Stimulated activated CD4-positive, alpha-beta T cell treated with anti-CD3 and anti-CD28 coated beads, Interleukin-12 subunit alpha, Interleukin-12 subunit beta, amount 100 ng/mL, for 48 hours (primary cell): ENCODE results near the gene ZHX3.

ENCODE experiments used
- DNase-seq, 3 donors: peaks; one replicate each; pipeline ENCODE4 v3.0.0-alpha.2; 2020; ENCODE audit warnings: low read depth in 2 of 3, low spot score in 1 of 3

The ZHX3 gene, protein sequence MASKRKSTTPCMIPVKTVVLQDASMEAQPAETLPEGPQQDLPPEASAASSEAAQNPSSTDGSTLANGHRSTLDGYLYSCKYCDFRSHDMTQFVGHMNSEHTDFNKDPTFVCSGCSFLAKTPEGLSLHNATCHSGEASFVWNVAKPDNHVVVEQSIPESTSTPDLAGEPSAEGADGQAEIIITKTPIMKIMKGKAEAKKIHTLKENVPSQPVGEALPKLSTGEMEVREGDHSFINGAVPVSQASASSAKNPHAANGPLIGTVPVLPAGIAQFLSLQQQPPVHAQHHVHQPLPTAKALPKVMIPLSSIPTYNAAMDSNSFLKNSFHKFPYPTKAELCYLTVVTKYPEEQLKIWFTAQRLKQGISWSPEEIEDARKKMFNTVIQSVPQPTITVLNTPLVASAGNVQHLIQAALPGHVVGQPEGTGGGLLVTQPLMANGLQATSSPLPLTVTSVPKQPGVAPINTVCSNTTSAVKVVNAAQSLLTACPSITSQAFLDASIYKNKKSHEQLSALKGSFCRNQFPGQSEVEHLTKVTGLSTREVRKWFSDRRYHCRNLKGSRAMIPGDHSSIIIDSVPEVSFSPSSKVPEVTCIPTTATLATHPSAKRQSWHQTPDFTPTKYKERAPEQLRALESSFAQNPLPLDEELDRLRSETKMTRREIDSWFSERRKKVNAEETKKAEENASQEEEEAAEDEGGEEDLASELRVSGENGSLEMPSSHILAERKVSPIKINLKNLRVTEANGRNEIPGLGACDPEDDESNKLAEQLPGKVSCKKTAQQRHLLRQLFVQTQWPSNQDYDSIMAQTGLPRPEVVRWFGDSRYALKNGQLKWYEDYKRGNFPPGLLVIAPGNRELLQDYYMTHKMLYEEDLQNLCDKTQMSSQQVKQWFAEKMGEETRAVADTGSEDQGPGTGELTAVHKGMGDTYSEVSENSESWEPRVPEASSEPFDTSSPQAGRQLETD

DNA sequence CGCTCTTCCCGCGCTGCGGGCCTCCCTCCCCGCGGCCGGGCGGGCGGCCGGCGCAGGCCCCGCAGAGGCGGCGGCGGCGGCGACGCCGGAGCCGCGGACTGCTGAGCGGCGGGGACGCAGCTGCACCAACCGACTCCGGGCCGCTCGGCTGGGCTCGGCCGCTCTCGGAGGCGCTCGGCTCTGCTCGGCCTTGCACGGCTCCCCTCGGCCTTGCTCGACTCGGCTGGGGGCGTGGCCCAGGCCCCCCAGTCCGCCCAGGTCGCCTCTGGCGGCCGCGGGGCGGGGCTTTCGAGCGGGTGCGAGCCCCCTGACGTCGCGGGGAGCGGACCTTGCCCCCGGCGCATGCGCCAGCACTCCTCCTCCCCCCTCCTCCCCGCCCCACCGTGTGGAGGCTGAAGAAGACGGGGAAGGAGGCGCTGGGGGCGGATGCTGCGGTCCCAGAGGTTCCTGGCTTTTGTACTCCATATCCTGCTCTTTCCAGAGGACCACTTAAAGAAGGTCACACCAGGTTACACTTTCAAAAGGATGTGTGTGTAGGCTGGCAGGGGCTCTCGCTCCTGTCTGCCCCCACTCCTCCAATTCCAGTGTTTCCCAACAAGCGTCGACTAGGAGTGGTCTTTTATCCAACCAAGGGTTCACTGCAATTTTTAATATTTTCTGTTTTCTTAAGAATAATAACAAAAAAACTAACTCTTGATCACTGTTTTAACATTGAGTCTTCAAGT is at the start of gene ZHX3:
TSS of gene ZHX3 (minus strand) at position 186 of the 725 bp plus-strand sequence. CDS start 112,815 bp downstream, outside the sequence.
- peak; percentile 90 to 96 (median 93) for DNase-seq

- DNase-seq: no peak
These were observed 49.8 kb upstream of the ZHX3 start for GRCh38 chr20:41367393-41367695.

- no peak for DNase-seq
These were observed 49.2 kb upstream of the ZHX3 start, which contains the start of gene EMILIN3 for GRCh38 chr20:41366546-41367392. EMILIN3 (minus strand) TSS chr20:41366818; CDS start chr20:41366634, 184 bp downstream.

GRCh38 chr20:41365777-41366545 is 48.4 kb upstream of the ZHX3 start:
- DNase-seq: no peak

DNA sequence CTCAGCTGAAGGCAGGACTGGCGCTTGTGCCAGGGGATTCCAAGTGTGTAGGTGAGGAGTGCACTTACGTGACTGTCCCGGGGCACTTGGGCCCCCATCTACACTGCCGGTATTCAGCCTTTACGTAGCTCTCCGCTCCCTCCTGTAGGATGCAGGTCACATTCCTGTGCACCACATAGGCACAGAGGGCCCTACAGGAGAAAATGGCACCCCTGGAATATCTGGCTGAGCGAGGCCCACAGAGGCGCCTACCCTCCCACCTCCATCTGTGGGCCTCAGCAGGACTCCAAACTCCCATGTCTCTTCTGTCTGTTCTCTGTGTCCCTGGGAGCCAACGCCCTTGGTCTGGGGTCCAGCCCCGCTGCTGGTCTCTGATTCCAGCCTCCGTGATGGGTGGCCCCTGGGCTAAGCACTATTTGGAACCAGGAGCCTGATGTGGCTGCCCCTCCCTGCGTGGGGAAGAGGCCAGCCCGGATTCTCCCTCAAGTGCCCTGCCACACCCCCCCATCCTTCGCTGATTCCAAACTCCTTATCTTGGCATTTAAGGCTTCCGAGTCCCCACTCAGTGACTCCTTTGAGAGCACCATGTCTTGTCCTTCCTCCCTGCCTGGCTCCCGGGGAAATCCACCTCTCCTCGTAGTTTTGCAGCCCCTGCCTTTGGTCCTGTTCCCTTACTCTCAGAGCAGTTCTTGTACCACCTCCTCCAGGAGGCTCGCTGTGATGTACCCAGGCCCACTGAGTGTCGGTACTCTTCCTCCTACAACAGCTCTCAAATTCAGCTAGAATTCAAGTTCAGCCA is 47.6 kb upstream of the ZHX3 start:
- DNase-seq: no peak

DNA sequence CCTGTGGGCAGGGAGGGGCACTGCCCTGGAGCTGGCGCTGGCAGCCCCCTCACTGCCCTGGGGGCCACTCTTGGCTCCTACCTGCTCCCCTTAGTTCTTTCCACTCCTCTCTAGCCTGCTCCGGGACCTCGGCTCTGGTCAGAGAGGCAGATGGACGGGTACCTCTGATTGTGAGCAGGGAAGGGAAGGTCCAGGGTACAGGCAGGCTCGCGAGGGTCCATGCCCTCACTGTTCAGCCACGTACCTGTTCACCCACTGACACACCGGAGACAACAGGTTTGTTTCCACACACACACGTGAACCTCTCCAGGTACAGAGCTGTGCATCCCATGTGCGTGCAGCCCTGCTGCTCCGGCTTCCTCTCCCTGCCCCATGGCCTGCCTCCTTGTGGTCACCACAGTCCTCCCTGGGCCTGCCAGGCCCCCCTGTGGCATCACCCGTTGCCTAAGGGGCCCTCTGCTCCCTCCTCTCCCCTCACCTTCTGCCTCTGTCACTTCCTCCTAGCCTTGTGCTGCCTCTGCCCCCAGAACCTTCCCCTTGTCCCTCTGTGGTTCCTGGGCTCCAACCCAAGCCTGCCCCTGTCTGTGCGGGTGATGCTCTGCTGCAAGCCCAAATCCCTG is 46.8 kb upstream of the ZHX3 start:
- DNase-seq: no peak

DNA sequence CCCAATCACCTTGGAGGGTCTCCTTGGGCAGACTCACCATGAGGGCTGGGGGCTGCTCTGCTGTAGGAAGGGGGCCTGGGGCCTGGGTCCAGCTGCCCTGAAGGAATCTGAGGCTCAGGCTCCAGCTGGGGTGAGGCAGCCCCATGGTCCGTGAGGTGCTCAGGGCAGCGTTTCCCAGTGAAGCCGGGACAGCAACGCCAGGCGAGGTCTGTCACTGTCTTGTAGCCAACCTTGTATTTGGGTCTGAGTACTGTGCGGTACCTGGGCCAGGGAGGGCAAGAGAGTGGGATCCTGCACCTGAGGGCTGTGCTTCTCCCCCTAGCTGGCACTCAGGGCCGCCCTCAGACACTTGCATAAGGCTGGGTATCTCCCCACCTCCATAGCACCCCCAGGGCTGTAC is 46.1 kb upstream of the ZHX3 start:
- DNase-seq: no peak

- no peak for DNase-seq
These were observed 45.2 kb upstream of the ZHX3 start for GRCh38 chr20:41362748-41363140.

GRCh38 chr20:41361757-41362747 is 44.5 kb upstream of the ZHX3 start:
- DNase-seq: no peak

DNA sequence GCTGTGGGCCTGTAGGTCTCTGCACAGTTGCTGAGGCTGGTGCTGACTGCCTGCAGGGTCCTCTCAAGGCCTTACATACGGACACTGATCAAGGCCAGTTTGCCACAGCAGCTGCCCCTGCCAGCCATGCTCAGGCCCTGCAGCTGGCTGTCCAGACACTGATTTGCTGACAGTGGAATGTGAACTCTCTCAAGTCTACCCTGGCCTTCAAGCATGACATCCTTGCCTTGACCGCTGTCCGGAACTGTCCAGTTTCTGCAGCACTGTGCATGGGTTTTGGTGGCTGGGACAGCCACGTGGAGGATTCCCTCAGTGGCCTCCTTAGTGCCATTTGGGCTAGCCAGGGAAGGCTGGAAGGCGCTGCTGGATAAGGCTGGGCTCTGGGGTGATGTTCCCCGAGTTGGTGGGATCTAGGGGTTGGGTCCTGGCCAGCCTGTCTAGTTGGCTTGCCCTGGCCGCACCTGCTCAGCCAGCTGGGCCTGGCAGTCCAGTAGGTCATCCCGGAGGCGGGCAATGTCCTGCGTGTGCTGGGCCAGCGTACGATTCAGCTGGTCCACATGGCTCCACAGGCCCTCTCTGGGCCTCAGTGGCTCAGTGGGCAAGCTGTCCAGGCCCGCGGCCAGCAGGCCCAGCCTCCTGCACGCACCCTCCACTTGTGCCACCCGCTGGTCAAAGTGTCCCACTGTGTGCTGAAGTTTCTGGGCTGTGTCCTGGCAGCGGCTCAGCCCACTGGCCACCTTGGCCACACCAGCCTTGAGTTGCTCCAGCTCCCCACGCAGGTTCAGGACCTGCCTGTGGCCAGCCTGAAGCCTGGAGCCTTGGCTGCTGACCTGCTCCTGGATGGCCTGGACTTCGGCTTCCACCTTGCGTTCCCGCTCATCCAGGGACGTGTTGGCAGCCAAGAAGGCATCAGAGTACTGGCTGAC is 43.6 kb upstream of the ZHX3 start:
- DNase-seq: no peak

DNA sequence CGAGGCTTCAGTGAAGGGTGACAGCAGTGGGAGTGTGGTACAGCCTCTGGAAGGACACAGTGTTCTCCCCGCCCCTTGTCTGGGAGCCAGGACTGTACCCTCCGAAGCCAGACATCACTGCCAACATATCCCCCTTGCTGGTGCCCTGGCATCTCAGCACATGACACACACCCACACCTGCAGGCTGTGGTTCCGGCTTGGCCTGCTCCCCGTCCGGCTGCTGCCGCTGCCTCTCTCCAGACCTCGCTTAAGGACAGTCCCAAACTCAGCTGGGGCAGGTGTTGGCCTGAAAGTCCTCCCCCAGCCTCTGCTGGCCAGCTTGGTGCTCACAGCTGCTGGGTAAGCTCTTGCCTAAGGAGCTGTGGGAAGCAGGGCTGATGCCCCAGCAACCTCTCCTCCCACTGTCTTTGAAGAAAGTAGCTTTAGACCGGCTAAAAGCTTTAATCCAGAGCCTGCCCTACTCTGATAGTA is 42.0 kb upstream of the ZHX3 start:
- DNase-seq: no peak

DNA sequence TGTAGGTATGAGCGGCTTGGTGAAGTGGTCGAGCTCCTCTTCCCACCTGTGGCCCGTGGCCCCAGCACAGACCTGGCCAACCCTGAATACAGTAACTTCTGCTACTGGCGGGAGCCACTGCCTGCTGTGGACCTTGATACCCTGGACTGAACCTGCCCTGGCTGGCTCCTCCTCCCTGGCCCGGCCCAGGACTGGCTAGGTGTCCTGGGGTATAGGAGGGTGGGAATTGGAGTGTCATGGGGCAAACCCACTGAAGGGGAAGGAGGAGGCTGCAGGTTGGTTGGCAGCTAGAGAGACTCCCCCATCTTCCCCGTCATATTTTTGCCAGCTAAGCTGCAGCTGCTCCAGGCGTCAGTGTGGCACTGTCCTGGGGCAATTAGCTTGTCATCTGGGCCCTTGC is 41.2 kb upstream of the ZHX3 start:
- DNase-seq: no peak

- DNase-seq: no peak
These were observed 40.7 kb upstream of the ZHX3 start for GRCh38 chr20:41358230-41358629.

DNA sequence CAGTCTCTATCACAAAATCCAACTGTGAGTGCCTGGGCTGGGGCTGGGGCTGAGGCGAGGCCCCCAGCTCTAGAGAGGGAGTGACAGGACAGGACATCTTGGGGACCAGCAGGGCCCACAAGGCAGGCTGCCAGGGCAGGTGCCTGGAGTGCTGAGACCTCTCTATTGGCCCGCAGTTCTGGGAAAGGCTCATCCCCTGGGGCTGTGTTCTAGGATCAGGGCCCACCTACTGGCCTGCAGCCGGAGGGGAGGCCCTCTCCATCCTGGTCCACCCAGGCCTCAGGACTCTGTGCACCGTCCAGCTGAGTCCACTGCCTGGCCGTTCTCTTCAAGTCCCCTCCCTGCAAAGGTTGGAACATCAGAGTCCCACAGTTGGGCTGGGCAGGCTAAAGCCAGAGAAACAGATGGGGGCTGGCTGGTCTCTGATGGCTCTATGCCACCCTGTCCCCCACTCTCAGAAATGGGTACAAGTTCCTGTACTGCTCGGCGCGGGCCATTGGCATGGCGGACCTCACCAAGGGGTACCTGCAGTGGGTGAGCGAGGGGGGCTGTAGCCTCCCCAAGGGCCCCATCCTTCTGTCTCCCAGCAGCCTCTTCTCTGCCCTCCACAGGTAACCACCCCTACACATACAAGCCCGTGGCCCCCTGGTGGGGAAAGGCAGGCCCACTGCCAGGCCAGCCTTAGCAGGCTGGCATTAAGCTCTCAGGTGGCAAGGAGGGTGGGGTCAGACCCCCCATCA is 40.1 kb upstream of the ZHX3 start:
- DNase-seq: no peak

- no peak for DNase-seq
These were observed 39.4 kb upstream of the ZHX3 start for GRCh38 chr20:41356951-41357350.
